GM19372 (cell line): Measurements from ENCODE around the gene GIPR.
"Not testable (repeated sequence)": the region's sequence is repeated elsewhere in the genome, so short reads cannot be mapped to it uniquely, and the experiment has no call there.

ENCODE experiments used
- ATAC-seq: cut with Tn5 transposase; IDR thresholded peaks from one replicate; pipeline ENCODE4 v1.9.1; 2021; ENCODE audit warnings: mild to moderate bottlenecking, low read depth, moderate library complexity; ENCODE audit not compliant: unreplicated experiment

GIPR gene

GRCh38 chr19:45645631-45646344, 22.2 kb upstream of the GIPR start:
- ATAC-seq: peak; percentile 39

GRCh38 chr19:45646345-45646698, 21.7 kb upstream of the GIPR start:
- ATAC-seq: no peak

- no peak for ATAC-seq
Measured at GRCh38 chr19:45650722-45651121, 17.3 kb upstream of the GIPR start.

- no peak for ATAC-seq
Measured at GRCh38 chr19:45653634-45654033, 14.4 kb upstream of the GIPR start.

GRCh38 chr19:45655073-45655472, 12.9 kb upstream of the GIPR start:
- no peak for ATAC-seq

GRCh38 chr19:45657520-45658167, 10.4 kb upstream of the GIPR start:
- no peak for ATAC-seq

- no peak for ATAC-seq
Measured at GRCh38 chr19:45659096-45659729, 8.8 kb upstream of the GIPR start.

GRCh38 chr19:45660636-45661035, 7.4 kb upstream of the GIPR start:
- ATAC-seq: no peak

- no peak for ATAC-seq
Measured at GRCh38 chr19:45663800-45664199, 4.2 kb upstream of the GIPR start.

GRCh38 chr19:45664575-45664974, 3.4 kb upstream of the GIPR start:
- no peak for ATAC-seq

- ATAC-seq: no peak
Measured at GRCh38 chr19:45668342-45668871, 386 bp downstream of the GIPR start.

- ATAC-seq: peak; percentile 48
Measured at GRCh38 chr19:45670670-45671453, 2.8 kb downstream of the GIPR start.

- no peak for ATAC-seq
Measured at GRCh38 chr19:45674946-45675345, 6.9 kb downstream of the GIPR start.

- ATAC-seq: no peak
Measured at GRCh38 chr19:45676851-45677263, 8.8 kb downstream of the GIPR start.

GRCh38 chr19:45677351-45678230, 9.6 kb downstream of the GIPR start:
- ATAC-seq: no peak

- ATAC-seq: peak; percentile 70
Measured at GRCh38 chr19:45681391-45682015, 13.5 kb downstream of the GIPR start.

GRCh38 chr19:45682117-45682516, 14.1 kb downstream of the GIPR start:
- no peak for ATAC-seq

GRCh38 chr19:45682908-45683307, 14.9 kb downstream of the GIPR start:
- no peak for ATAC-seq

- not testable (repeated sequence) for ATAC-seq
Measured at GRCh38 chr19:45685045-45685444, 17.0 kb downstream of the GIPR start.
